Effector CD8-positive, alpha-beta T cell (primary cell): ENCODE results near the gene ACAD8.
"Not testable (repeated sequence)": the region's sequence is repeated elsewhere in the genome, so short reads cannot be mapped to it uniquely, and the experiment has no call there.

Experiments
- DNase-seq: peaks from one replicate; lab custom pipeline; 2025; lab: John Stamatoyannopoulos, UW

ACAD8 gene

DNA sequence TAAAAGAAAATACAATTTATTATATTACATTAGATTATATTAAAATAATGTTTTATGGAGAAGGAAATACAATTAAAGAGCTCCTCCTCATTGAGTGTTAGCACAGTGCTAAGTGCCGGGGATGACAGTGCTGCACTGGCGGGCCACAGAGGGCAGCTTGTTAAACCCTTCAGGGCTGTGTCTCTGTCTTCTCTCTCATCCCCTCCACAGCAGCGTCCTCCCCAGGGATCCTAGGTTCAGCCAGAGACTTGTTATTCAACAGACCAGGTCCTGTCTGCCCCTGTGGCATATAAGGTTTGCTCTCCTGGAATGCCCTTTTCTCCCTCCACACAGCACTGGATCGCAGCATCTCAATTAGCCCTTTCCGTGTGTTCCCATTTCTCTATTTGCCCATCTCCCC is 14.4 kb upstream of the ACAD8 start:
- no peak for DNase-seq

- DNase-seq = no peak
Observed at GRCh38 chr11:134240592-134240991, 12.8 kb upstream of the ACAD8 start.

DNA sequence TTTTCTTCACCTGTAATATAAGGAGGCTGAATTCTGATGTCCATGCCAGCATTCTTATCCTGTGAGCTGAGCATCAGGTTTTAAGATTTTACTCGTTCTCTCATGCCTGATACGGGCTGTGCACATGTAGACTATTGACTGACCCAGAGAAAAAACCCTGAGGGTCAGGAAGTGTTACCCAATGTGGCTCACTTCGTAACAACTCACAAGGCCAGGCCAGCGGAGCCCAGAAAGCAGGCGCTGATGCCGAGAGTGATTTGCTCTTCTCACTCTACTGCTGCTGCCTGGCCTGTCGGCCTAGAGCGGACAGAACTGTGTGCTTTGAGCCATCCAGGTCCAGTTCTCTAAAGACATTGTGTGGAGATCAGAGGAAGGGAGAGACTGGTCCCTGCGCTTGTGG is 11.0 kb upstream of the ACAD8 start:
- no peak for DNase-seq

DNA sequence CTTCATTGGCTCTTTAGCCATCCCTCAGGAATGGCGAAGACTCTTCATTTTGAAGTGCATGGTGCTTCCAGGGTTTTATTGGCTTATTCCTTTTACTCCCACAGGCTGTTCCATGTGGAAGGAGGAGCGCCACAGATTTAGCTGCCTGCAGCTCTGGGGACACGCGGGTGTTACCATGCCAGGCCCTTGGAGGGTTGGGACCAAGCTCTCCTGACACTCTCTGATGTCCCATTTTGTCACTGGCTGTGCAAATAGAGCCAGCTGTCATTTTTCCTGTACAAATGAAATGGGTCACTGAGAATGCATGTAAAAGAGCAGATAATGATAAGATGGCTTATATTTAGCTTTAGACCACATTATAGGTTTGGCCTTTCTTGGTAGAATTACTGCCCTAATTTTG is 9.5 kb upstream of the ACAD8 start:
- no peak for DNase-seq

DNA sequence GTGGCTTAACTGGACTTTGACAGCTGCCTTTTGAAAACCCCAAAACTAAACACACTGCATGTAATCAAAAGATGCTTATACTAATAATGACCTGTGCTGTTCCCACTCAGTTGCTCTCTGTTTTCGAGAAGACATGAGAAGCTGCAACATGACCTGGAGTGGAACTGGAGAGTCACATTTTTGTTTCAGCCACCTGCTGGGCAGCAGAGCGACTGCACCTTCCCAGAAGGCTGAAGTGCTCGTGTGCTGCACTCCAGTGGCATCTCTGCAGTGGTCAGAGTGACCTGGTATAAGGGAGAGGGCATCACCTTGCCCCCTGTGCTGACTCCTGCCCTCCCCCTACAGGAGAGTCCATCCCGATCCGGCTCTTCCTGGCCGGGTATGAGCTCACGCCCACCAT is 8.8 kb upstream of the ACAD8 start:
- no peak for DNase-seq

DNA sequence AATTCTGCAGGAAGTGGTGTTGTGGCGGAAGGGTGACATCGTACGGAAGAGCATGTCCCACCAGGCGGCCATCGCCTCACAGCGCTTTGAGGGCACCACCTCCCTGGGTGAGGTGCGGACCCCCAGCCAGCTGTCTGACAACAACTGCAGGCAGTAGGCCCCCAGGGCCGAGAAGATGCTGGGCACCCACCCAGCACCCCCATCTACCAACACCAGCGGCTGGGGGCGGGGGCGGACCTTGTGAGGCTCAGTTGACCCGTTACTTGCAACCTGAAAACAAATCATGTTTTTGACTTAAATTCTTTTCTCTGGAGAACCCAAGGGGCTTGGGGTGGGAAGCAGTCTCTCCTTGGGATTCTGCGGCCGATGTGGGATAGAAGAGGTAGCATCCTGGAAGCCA is 7.9 kb upstream of the ACAD8 start:
- DNase-seq = no peak

DNA sequence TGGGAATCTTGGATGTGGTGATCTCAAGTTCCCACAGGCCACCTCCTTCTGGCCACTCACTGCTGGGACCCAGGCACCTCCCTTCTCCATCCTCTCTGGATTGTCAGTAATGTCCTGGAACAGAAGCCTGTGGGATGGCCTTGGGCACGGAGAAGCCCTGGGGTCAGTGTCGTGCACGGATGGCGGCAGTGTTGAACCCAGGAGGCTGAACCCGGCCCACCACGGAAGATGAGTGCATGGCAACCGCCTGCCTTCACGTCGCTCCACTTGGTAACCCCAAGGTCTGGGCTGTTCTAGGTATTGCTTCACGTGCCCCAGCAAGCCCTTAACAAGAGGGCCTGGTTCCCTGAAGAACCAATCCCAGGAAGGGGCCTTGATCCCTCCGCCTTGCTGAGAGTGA is 7.3 kb upstream of the ACAD8 start:
- no peak for DNase-seq

DNA sequence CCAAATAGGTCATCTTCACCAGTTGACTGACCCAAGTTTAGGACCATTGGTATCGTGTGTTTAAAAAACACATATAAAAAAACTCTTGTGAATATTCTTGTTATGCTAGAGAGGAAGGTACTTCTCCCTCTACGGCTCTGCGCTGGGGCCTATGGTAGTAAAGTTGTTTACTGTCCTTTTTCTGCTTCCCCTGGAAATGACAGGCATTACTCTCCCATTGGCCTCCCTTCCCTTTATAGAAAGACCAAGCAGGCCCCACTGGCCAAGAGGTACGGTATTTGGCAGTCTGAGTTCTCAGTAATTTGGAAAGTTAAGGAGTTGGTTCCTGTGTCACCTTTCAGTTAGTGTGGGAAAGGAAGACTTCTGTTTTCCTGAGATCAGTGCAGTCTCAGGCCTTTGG is 6.7 kb upstream of the ACAD8 start:
- no peak for DNase-seq

- DNase-seq = no peak
Observed at GRCh38 chr11:134248910-134249480, 4.4 kb upstream of the ACAD8 start.

DNA sequence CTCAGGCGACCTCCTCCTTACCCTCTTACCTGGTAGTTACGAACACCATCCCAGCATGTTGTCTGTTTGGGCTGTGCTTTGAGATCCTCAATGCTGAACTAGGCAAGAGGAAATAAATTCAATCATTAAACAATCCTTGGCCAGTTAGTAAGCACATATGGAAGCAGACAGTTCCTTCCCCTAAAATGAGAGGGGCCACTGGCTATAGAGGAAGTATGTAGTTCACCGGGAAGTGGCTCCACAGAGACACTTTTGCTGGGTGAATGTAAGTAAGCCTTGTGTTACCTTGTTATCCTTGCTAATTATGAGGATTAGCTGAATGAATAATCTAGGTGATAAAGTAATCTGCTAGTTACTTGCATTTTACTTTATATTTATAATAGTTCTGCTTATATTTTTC is 3.1 kb upstream of the ACAD8 start:
- no peak for DNase-seq

DNA sequence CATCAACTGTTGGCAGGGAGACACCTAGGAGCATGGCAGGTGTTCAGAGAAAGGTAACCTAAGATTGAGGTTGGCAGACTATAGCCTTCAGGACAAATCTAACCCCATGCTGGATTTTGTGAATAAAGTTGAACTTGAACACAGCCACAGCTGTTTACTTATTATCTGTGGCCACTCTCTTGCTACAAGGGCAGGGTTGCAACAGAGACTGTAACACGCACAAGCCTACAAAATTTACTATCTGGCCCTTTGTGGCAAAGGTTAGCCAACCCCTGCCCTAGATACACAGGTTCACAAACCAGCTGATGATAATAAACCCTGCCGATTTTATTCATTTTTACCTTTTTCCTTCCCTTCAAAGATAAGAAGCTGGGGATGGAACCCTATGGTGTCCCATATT is 2.7 kb upstream of the ACAD8 start:
- DNase-seq = no peak

DNA sequence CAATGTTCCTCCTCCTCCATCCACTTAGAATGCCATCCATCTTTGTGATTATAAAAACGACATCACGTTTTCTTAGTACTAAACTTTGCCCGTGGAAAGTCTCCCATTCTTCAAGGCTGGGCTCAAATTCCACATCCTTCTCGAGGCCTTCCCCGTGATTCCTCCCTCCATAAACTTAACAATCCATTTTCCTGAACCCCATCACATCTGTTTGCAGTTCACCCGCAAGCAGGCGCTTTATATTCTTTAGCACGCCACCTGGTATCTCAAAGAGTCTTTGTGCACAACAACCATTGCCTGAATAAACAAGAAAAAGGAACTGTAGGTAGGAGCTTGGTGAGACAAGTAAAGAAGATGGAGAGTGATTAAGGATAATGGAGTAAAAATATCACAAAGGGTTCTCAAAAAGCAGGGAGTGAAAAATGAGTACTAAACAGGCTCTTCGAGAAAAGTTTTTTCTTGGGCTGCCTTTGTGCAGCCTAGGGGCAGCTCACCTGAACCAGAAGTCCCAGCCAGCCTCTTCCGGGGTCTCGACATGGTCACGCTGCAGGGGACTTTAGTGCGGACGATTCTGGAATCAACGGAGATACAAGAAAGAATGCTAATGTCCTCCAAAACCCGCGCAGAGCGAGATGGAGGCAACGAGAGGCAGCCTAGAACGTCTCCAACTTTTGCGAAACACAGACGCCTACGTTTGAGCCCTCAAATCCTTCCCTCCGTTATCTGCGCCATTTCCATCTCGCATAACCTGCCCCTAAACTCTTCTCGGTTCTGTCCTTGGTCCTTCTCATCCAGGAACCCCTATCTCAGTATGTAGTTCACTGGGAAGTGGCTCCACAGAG is 801 bp upstream of the ACAD8 start:
- no peak for DNase-seq

DNA sequence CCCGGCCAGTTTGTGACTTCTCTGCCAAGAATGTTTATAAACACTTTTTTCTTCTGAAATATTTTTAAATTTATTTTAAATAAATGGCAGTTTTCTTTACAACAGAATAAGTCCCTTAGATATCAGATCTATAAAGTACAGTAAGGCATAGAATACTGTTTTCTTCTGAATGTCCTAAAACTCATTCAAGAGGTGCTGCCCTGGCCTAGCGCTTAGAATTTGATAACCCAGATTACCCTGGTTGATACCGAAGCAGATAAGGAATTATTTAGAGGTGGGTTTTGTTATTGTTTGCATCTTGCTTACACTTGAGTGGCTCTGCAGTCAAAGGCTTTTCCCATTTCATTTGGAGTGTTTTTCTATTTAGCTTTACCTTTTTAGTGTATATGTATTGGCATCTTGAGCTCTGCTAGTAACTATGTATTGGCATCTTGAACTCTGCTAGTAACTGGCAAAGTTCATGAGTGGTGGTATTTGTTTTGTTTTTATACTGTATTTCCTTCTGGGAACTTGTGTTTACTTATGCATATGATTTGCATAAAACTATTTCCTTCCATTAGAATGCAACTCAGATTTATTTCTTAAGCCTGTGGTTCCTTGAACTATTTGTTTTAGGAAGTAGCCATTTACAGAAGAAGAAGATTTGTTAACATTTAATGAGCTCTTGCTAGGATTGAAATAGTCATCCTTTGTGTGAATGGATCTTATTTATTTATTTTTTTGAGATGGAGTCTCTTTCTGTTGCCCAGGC is 1.2 kb downstream of the ACAD8 start:
- no peak for DNase-seq

DNA sequence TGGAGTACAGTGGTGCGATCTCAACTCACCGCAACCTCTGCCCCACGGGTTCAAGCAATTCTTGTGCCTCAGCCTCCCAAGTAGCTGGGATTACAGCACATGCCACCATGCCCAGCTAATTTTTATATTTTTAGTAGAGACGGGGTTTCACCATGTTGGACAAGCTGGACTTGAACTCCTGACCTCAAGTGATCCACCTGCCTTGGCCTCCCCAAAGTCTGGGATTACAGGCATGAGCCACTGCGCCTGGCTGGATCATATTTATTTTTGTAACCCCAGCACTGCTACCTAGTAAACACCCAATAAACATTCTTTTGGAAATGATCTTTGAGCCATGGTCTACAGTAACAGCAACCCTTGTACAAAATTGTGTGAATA is 1.8 kb downstream of the ACAD8 start:
- DNase-seq = not testable (repeated sequence)

GRCh38 chr11:134257101-134257500 is 3.7 kb downstream of the ACAD8 start:
- DNase-seq = no peak

- DNase-seq = no peak
Observed at GRCh38 chr11:134258577-134258976, 5.2 kb downstream of the ACAD8 start.

GRCh38 chr11:134260503-134260902 is 7.1 kb downstream of the ACAD8 start:
- no peak for DNase-seq

GRCh38 chr11:134260983-134261382 is 7.6 kb downstream of the ACAD8 start:
- DNase-seq = no peak

GRCh38 chr11:134261626-134262488 is 8.5 kb downstream of the ACAD8 start:
- no peak for DNase-seq

DNA sequence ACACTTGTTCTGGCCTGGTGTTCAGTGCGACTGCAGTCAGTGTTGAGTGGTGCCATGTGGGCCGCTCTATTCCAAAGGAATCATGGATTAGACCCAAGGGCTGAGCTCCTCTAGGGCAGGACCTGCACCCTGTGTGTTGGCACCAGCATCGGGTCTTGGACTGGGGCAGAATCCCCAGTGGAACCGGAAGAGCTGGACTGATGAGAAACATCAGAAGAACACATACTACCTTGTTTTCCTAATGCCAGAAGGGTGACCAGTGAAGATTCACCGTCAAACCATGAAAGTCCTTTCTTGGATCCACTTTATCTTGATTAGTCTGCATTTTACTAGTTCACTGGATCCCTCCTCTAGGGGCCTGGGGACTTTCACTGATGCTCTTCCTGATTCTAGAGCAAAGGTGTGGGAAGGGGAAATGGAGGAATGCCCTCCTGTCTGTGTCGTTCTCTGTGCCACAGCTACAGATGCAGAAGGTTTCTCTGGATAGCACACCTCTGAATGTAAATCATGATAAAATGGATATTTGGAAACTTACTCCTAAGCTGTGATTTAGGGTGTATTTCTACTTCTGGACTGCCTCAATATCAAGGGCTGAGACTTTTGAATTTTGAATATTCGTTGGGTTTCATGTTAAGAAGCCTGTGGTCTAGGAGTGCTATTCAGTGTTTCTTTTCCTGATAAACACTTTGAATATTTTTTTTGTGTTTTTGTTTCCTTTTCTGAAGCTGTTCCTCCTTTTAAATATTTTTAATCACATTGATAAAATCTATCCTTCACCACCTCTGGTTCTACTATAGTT is 11.8 kb downstream of the ACAD8 start:
- DNase-seq = no peak

GRCh38 chr11:134266440-134266839 is 13.1 kb downstream of the ACAD8 start:
- DNase-seq = no peak
